ENCODE measurements around the gene FAS.

FAS gene

GRCh38 chr10:89035461-89035860 is 44.9 kb downstream of the FAS start:
- no peak for DNase-seq

GRCh38 chr10:89037096-89037495 is 46.5 kb downstream of the FAS start:
- no peak for DNase-seq

- no peak for DNase-seq
Observed at GRCh38 chr10:89042562-89042961, 52.0 kb downstream of the FAS start.

- no peak for DNase-seq
Observed at GRCh38 chr10:89043052-89043451, 52.5 kb downstream of the FAS start.

GRCh38 chr10:89047397-89047796 is 56.8 kb downstream of the FAS start:
- DNase-seq: no peak

- no peak for DNase-seq
Observed at GRCh38 chr10:89051593-89051992, 61.0 kb downstream of the FAS start.

GRCh38 chr10:89053555-89053954 is 63.0 kb downstream of the FAS start:
- no peak for DNase-seq

- DNase-seq: no peak
Observed at GRCh38 chr10:89055159-89055558, 64.6 kb downstream of the FAS start.

- peak in 2 of 56 donors; percentile 5 to 36 for DNase-seq
Observed at GRCh38 chr10:89062861-89063260, 72.3 kb downstream of the FAS start.

GRCh38 chr10:89063465-89063864 is 72.9 kb downstream of the FAS start:
- no peak for DNase-seq

GRCh38 chr10:89064748-89065147 is 74.2 kb downstream of the FAS start:
- DNase-seq: no peak
